GM21717 (cell line): ENCODE data around the gene MXRA8.
A peak's percentile ranks its signal among the peaks of the same experiment; 100 is the strongest.
"Not testable (repeated sequence)": the region's sequence is repeated elsewhere in the genome, so short reads cannot be mapped to it uniquely, and the experiment has no call there.

Source experiments
- ATAC-seq: cut with Tn5 transposase; IDR thresholded peaks from one replicate; pipeline ENCODE4 v1.9.1; 2021; ENCODE audit warnings: mild to moderate bottlenecking, moderate library complexity; ENCODE audit not compliant: unreplicated experiment

MXRA8 gene

GRCh38 chr1:1358433-1359271, at the start of gene MXRA8:
Gene MXRA8 (minus strand): TSS chr1:1358555. CDS start chr1:1358504, 51 bp downstream.
- ATAC-seq = no peak

GRCh38 chr1:1407636-1408318, 49.4 kb upstream of the MXRA8 start:
- ATAC-seq = peak; percentile 15

GRCh38 chr1:1406821-1407635, 48.7 kb upstream of the MXRA8 start, which contains the start of gene MRPL20:
Gene MRPL20 (minus strand): TSS chr1:1407293. CDS start chr1:1407217, 76 bp downstream.
- ATAC-seq = peak; percentile 84

GRCh38 chr1:1406101-1406820, 47.9 kb upstream of the MXRA8 start:
- ATAC-seq = no peak

GRCh38 chr1:1403653-1404052, 45.3 kb upstream of the MXRA8 start:
- no peak for ATAC-seq

- ATAC-seq = not testable (repeated sequence)
Observed at GRCh38 chr1:1402901-1403392, 44.6 kb upstream of the MXRA8 start.

GRCh38 chr1:1402072-1402900, 43.9 kb upstream of the MXRA8 start:
- ATAC-seq = no peak

GRCh38 chr1:1401457-1402010, 43.2 kb upstream of the MXRA8 start:
- no peak for ATAC-seq

- ATAC-seq = no peak
Observed at GRCh38 chr1:1400576-1401456, 42.5 kb upstream of the MXRA8 start.

- no peak for ATAC-seq
Observed at GRCh38 chr1:1399872-1400575, 41.7 kb upstream of the MXRA8 start.

GRCh38 chr1:1399187-1399871, 41.0 kb upstream of the MXRA8 start, which contains the start of gene CCNL2:
Gene CCNL2 (minus strand): TSS chr1:1399335. CDS start chr1:1399306, 29 bp downstream.
- ATAC-seq = peak; percentile 88

GRCh38 chr1:1398677-1399186, 40.4 kb upstream of the MXRA8 start:
- peak; percentile 1 for ATAC-seq

- ATAC-seq = no peak
Observed at GRCh38 chr1:1397839-1398523, 39.6 kb upstream of the MXRA8 start.

GRCh38 chr1:1395166-1395565, 36.8 kb upstream of the MXRA8 start:
- no peak for ATAC-seq

GRCh38 chr1:1394116-1394515, 35.8 kb upstream of the MXRA8 start:
- no peak for ATAC-seq

- ATAC-seq = no peak
Observed at GRCh38 chr1:1393428-1393827, 35.1 kb upstream of the MXRA8 start.
